KMS-11 (cell line): ENCODE measurements around the gene ARHGDIA.

Experiments used
- H2AFZ ChIP-seq: fragments of 200-600 bp; sonication (generic); 2 replicates; pipeline ENCODE4 v1.6.1; 2016; ENCODE audit warnings: antibody characterized with exemption, mixed run types, low read depth
- H3K27ac ChIP-seq: fragments of 200-600 bp; sonication (generic); 2 replicates; pipeline ENCODE4 v1.6.1; 2016; ENCODE audit warnings: mild to moderate bottlenecking, mixed run types
- H3K27me3 ChIP-seq: fragments of 200-600 bp; sonication (generic); 2 replicates; pipeline ENCODE4 v1.6.1; 2017; ENCODE audit warnings: mild to moderate bottlenecking, low read depth, mixed run types, moderate library complexity; ENCODE audit not compliant: insufficient read depth
- H3K36me3 ChIP-seq: fragments of 200-600 bp; sonication (generic); 2 replicates; pipeline ENCODE4 v1.6.1; 2017; ENCODE audit warnings: mild to moderate bottlenecking, mixed run types; ENCODE audit not compliant: insufficient read depth
- H3K4me1 ChIP-seq: fragments of 200-600 bp; sonication (generic); 2 replicates; pipeline ENCODE4 v1.6.1; 2016; ENCODE audit warnings: mild to moderate bottlenecking, low read depth, mixed run types; ENCODE audit not compliant: poor library complexity, severe bottlenecking
- H3K4me2 ChIP-seq: fragments of 200-600 bp; sonication (generic); 2 replicates; pipeline ENCODE4 v1.7.0; 2016; ENCODE audit warnings: mild to moderate bottlenecking, mixed run types
- H3K4me3 ChIP-seq: fragments of 200-600 bp; sonication (generic); IDR thresholded peaks from 2 replicates; pipeline ENCODE4 v1.6.1; 2017; ENCODE audit warnings: low read depth, low read length, mixed read lengths; ENCODE audit not compliant: insufficient read depth
- H3K79me2 ChIP-seq: fragments of 200-600 bp; sonication (generic); 2 replicates; pipeline ENCODE4 v1.6.1; 2016; ENCODE audit warnings: low read depth, mixed run types; ENCODE audit not compliant: insufficient read depth
- H3K9ac ChIP-seq: fragments of 200-600 bp; sonication (generic); 2 replicates; pipeline ENCODE4 v1.6.1; 2016; ENCODE audit warnings: mild to moderate bottlenecking, mixed run types
- H4K20me1 ChIP-seq: fragments of 200-600 bp; sonication (generic); 2 replicates; pipeline ENCODE4 v1.6.1; 2016; ENCODE audit warnings: mild to moderate bottlenecking, mixed run types; ENCODE audit not compliant: insufficient read depth
- TF ChIP-seq, protein P1 (sequence below): fragments of 200-600 bp; sonication (generic); conservative IDR thresholded peaks from 2 replicates; pipeline ENCODE4 v1.6.1; 2017; ENCODE audit warnings: low read depth, mild to moderate bottlenecking, antibody characterized with exemption, low read length, moderate library complexity, mixed read lengths

ARHGDIA gene

DNA sequence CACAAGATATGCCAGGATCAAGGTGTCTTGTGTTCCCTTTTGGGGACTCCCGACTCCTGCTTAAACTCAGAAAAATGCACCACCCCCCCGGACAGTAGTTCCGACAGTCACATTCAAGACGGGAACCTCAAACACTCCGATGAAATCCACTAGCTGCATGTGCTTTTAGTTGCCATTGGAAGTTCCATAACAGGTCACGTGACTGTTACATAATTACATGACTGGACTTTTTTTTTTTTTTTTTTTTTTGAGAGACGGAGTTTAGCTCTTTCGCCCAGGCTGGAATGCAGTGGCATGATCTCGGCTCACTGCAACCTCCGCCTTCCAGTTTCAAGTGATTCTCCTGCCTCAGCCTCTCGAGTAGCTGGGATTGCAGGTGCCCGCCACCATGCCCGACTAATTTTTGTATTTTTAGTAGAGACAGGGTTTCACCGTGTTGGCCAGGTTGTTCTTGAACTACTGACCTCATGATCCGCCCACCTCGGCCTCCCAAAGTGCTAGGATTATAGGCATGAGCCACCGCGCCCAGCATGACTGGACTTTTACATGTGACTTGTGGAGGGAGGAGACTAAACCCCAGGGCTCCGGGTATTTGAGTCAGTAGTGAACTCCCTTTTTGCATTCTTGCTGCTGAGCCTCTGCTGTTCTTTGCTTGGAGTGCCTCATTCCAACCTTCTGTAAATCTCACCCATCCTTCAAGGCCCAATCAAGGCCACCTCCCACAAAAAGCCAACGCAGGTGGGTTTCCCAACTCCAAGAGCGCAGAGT, 45.3 kb upstream of the ARHGDIA start:
- Histone ChIP-seq H3K4me1 (peaks cover 38% of the 10 kb centered on the region), H3K9ac (no peak overlapping the region; the same call in 1 of the 2 replicates), H2AFZ (no peak overlapping the region), H3K36me3 (peaks cover 24% of the 10 kb centered on the region; the same call in 1 of the 2 replicates), H3K79me2 (peaks cover 51% of the 10 kb centered on the region), H3K4me3 (no peak overlapping the region), H3K27me3 (no peaks in the 10 kb centered on the region), H3K4me2 (peak overlapping the region; percentile 72), H3K27ac (no peak overlapping the region), H4K20me1 (0 out of 2 replicates have a peak, but pooled peaks cover 8% of the 10 kb centered on the region)
- TF ChIP-seq, protein P1, sequence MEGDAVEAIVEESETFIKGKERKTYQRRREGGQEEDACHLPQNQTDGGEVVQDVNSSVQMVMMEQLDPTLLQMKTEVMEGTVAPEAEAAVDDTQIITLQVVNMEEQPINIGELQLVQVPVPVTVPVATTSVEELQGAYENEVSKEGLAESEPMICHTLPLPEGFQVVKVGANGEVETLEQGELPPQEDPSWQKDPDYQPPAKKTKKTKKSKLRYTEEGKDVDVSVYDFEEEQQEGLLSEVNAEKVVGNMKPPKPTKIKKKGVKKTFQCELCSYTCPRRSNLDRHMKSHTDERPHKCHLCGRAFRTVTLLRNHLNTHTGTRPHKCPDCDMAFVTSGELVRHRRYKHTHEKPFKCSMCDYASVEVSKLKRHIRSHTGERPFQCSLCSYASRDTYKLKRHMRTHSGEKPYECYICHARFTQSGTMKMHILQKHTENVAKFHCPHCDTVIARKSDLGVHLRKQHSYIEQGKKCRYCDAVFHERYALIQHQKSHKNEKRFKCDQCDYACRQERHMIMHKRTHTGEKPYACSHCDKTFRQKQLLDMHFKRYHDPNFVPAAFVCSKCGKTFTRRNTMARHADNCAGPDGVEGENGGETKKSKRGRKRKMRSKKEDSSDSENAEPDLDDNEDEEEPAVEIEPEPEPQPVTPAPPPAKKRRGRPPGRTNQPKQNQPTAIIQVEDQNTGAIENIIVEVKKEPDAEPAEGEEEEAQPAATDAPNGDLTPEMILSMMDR, result no peak

DNA sequence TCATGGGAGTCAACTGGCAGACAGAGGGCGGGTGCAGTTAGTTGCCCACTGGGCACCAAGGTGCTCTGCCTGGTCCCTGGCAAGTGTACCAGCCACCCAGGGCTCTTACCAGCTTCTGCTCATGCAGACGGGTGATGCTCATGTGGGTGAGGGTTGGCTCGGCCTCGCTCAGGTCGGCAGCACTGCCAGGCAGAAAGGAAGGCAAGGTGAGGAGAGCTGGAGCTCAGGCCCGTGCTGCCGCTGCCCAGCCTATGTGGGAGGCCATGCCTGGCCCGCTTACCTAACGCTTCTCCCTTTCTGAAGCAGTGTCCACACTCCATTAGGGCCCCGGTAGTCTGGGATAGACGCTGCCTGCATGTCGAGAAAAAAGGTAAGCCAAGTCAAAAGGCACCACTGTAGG, 44.2 kb upstream of the ARHGDIA start:
- Histone ChIP-seq H3K9ac (no peak overlapping the region), H3K4me1 (peaks cover 31% of the 10 kb centered on the region), H3K79me2 (peaks cover 40% of the 10 kb centered on the region), H3K27me3 (no peaks in the 10 kb centered on the region), H3K4me2 (no peak overlapping the region), H3K36me3 (peaks cover 24% of the 10 kb centered on the region; the same call in 1 of the 2 replicates), H4K20me1 (0 out of 2 replicates have a peak, but pooled peaks cover 5% of the 10 kb centered on the region), H3K27ac (no peak overlapping the region), H2AFZ (no peak overlapping the region), H3K4me3 (no peak overlapping the region)
- TF ChIP-seq, protein P1, result no peak

DNA sequence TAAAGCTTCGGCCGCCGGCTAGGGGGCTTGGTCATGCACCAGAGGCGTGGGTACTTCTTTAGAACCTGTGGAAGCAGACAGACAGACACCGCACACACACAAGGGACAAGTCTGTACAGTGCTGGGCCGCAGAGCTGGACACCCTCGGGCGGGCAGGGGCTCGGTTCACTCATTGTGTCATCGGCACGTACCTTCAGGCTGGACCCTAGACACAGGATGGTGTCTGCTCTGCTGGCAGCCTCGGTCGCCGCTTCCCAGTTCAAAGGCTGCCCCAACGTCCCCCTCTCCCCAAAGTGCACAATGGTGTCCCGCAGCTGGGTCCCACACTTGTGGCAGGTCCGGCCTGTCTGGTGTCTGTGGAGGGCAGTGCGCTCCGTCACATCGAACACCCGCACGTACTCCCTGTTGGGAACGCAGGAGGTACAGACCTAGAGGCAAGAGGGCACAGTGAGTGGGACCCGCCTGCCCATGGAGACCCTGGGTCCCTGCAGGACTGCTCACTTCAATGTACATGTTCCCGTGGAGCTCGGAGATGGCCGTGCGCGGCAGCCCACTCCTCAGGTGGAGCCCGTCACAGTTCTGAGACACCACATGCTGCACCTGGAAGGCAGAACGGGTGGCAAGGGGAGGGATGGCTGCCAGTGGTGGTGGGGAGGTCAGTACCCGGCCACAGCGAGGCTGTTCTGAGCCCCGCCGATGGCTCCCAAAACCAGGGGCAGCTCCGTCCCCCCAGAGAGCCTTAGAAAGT, 43.1 kb upstream of the ARHGDIA start:
- Histone ChIP-seq H3K9ac (no peak overlapping the region), H4K20me1 (0 out of 2 replicates have a peak, but pooled peaks cover 5% of the 10 kb centered on the region), H3K4me1 (peaks cover 37% of the 10 kb centered on the region), H3K4me2 (no peak overlapping the region), H3K36me3 (peaks cover 24% of the 10 kb centered on the region; the same call in 1 of the 2 replicates), H3K79me2 (peaks cover 30% of the 10 kb centered on the region), H3K4me3 (no peak overlapping the region), H2AFZ (no peak overlapping the region), H3K27ac (no peak overlapping the region), H3K27me3 (no peaks in the 10 kb centered on the region)
- TF ChIP-seq, protein P1, result no peak

DNA sequence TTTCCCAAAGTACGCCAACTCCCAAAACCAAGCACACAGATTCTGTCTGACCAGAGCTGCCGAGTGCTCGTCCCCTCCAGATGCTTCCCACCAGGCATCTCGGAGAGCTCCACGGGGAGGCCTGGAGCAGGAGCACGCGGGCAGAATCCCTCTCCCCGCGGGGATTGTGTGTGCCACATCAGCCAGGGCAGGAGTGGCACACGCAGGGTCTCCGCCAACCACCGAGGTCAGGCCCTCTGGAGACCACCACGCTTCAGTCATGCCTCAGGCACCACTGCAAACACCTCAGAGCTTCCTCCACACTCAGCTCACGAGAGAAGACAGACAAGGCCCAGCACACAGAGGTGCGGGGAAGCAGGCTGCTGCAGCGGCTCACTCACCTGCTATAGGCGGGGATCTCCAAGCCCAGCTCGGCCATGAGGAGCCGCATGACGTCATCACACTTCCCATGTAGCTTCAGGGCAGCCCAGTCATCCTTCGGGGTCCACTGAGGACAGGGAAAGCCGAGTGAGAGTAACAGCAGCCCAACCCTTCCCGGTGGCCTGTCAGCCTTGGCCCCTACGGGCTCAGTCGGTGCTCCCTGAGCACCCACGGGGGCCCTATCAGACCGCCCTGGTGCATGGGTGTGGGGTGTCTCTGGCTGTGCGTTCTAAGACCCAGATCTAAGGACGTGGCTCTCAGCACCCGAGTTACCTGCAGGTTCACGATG, 42.4 kb upstream of the ARHGDIA start:
- Histone ChIP-seq H3K79me2 (peaks cover 26% of the 10 kb centered on the region), H3K4me1 (peaks cover 34% of the 10 kb centered on the region), H3K4me3 (no peak overlapping the region), H3K9ac (no peak overlapping the region), H3K36me3 (peaks cover 24% of the 10 kb centered on the region; the same call in 1 of the 2 replicates), H4K20me1 (0 out of 2 replicates have a peak, but pooled peaks cover 5% of the 10 kb centered on the region), H3K27ac (no peak overlapping the region), H3K27me3 (no peaks in the 10 kb centered on the region), H2AFZ (no peak overlapping the region), H3K4me2 (no peak overlapping the region)
- TF ChIP-seq, protein P1, result no peak
